ENCODE data around the gene CHRNA4. TPM values are rescaled to one million over a fixed set of nuclear protein-coding genes. Genes with fewer than 3 reads are reported as not detected.
"Not testable (repeated sequence)": the region's sequence is repeated elsewhere in the genome, so short reads cannot be mapped to it uniquely, and the experiment has no call there.

The CHRNA4 gene
- polyA plus RNA-seq, 1 donor (not counting 4 experiments of a cell fraction or from before 2014, with no cell fraction given) = not detected

- H3K9me1 ChIP-seq (ENCODE audit: control insufficient read depth, extremely low read depth, insufficient read depth, low read length) = no peaks in the 10 kb centered on the region
- no peak for DNase-seq (ENCODE audit: low read depth, low spot score)
- H3K9me3 ChIP-seq (ENCODE audit: control insufficient read depth, low read depth, low read length) = peaks cover 3% of the 10 kb centered on the region
- no peaks in the 10 kb centered on the region for H3K79me2 ChIP-seq (ENCODE audit: control insufficient read depth, insufficient read depth, low read length)
- dilution Hi-C loops (cut with MboI; ENCODE audit: extremely low pct_ligation_motif_present, low sequenced_read_pairs) = no loop called here
- no peak overlapping the region for H3K4me2 ChIP-seq (ENCODE audit: control insufficient read depth, extremely low read depth, insufficient read depth, low read depth, low read length)
- no peaks in the 10 kb centered on the region for H3K4me1 ChIP-seq (ENCODE audit: control insufficient read depth, extremely low read depth, insufficient read depth, low read length)
- H3K9ac ChIP-seq (ENCODE audit: control insufficient read depth, extremely low read depth, insufficient read depth, low read length) = no peak overlapping the region
- no peaks in the 10 kb centered on the region for H3K36me3 ChIP-seq (ENCODE audit: control insufficient read depth in 2 of 2, extremely low read depth in 1 of 2, insufficient read depth in 2 of 2, low read length in 2 of 2)
- no peak overlapping the region for H3K4me3 ChIP-seq (ENCODE audit: control insufficient read depth in 2 of 3, extremely low read depth in 1 of 3, insufficient read depth in 2 of 3, low read depth in 1 of 3, low read length in 3 of 3)
- no peak overlapping the region for H2AFZ ChIP-seq (ENCODE audit: control insufficient read depth, low read length)
- no peak overlapping the region for H3K27ac ChIP-seq (ENCODE audit: control insufficient read depth, insufficient read depth, low read length)
- H4K20me1 ChIP-seq (ENCODE audit: control insufficient read depth, extremely low read depth, insufficient read depth, low read length) = no peaks in the 10 kb centered on the region
- peaks cover 22% of the 10 kb centered on the region for H3K27me3 ChIP-seq (ENCODE audit: control insufficient read depth, extremely low read depth, insufficient read depth, low read length)
- TF ChIP-seq CTCF (optimal IDR thresholded peaks at IDR 0.05 in 1 of 3, IDR thresholded peaks at IDR 0.05 in 1 of 3, conservative IDR thresholded peaks at IDR 0.05 in 1 of 3; ENCODE audit: extremely low read depth in 1 of 3, insufficient read depth in 2 of 3, low read length in 3 of 3) (peak; percentile 76 to 98 (median 81)), EZH2 (IDR thresholded peaks at IDR 0.05; ENCODE audit: low read length) (no peak)
- no peak for FAIRE-seq
Observed at GRCh38 chr20:63381781-63382431, 20.8 kb upstream of the CHRNA4 start.

GRCh38 chr20:63380346-63380870, 19.3 kb upstream of the CHRNA4 start:
- no peaks in the 10 kb centered on the region for H3K4me1 ChIP-seq (ENCODE audit: control insufficient read depth, extremely low read depth, insufficient read depth, low read length)
- dilution Hi-C loops (cut with MboI; ENCODE audit: extremely low pct_ligation_motif_present, low sequenced_read_pairs) = no loop called here
- FAIRE-seq = no peak

GRCh38 chr20:63379872-63380271, 18.7 kb upstream of the CHRNA4 start:
- H4K20me1 ChIP-seq (ENCODE audit: control insufficient read depth, extremely low read depth, insufficient read depth, low read length); H3K9me1 ChIP-seq (ENCODE audit: control insufficient read depth, extremely low read depth, insufficient read depth, low read length); H3K9me3 ChIP-seq (ENCODE audit: control insufficient read depth, low read depth, low read length); H3K4me3 ChIP-seq (ENCODE audit: control insufficient read depth in 2 of 3, extremely low read depth in 1 of 3, insufficient read depth in 2 of 3, low read depth in 1 of 3, low read length in 3 of 3); H3K9ac ChIP-seq (ENCODE audit: control insufficient read depth, extremely low read depth, insufficient read depth, low read length); H3K27ac ChIP-seq (ENCODE audit: control insufficient read depth, insufficient read depth, low read length); H3K36me3 ChIP-seq (ENCODE audit: control insufficient read depth in 2 of 2, extremely low read depth in 1 of 2, insufficient read depth in 2 of 2, low read length in 2 of 2); H3K4me2 ChIP-seq (ENCODE audit: control insufficient read depth, extremely low read depth, insufficient read depth, low read depth, low read length); H3K79me2 ChIP-seq (ENCODE audit: control insufficient read depth, insufficient read depth, low read length); dilution Hi-C loops (cut with MboI; ENCODE audit: extremely low pct_ligation_motif_present, low sequenced_read_pairs); H2AFZ ChIP-seq (ENCODE audit: control insufficient read depth, low read length); H3K4me1 ChIP-seq (ENCODE audit: control insufficient read depth, extremely low read depth, insufficient read depth, low read length); FAIRE-seq; DNase-seq (ENCODE audit: low read depth, low spot score): not testable (repeated sequence)
- peaks cover 30% of the 10 kb centered on the region for H3K27me3 ChIP-seq (ENCODE audit: control insufficient read depth, extremely low read depth, insufficient read depth, low read length)

More at GRCh38 chr20:63380346-63380870, 19.3 kb upstream of the CHRNA4 start:
- Histone ChIP-seq H3K4me3 (ENCODE audit: control insufficient read depth in 2 of 3, extremely low read depth in 1 of 3, insufficient read depth in 2 of 3, low read depth in 1 of 3, low read length in 3 of 3) (no peak overlapping the region), H3K27ac (ENCODE audit: control insufficient read depth, insufficient read depth, low read length) (no peak overlapping the region), H3K9ac (ENCODE audit: control insufficient read depth, extremely low read depth, insufficient read depth, low read length) (no peak overlapping the region), H4K20me1 (ENCODE audit: control insufficient read depth, extremely low read depth, insufficient read depth, low read length) (no peaks in the 10 kb centered on the region), H3K27me3 (ENCODE audit: control insufficient read depth, extremely low read depth, insufficient read depth, low read length) (peaks cover 30% of the 10 kb centered on the region), H3K4me2 (ENCODE audit: control insufficient read depth, extremely low read depth, insufficient read depth, low read depth, low read length) (no peak overlapping the region), H2AFZ (ENCODE audit: control insufficient read depth, low read length) (no peak overlapping the region), H3K9me1 (ENCODE audit: control insufficient read depth, extremely low read depth, insufficient read depth, low read length) (no peaks in the 10 kb centered on the region), H3K36me3 (ENCODE audit: control insufficient read depth in 2 of 2, extremely low read depth in 1 of 2, insufficient read depth in 2 of 2, low read length in 2 of 2) (no peaks in the 10 kb centered on the region), H3K9me3 (ENCODE audit: control insufficient read depth, low read depth, low read length) (no peaks in the 10 kb centered on the region), H3K79me2 (ENCODE audit: control insufficient read depth, insufficient read depth, low read length) (no peaks in the 10 kb centered on the region)
- no peak for DNase-seq (ENCODE audit: low read depth, low spot score)
- no peak for TF ChIP-seq EZH2 (IDR thresholded peaks at IDR 0.05; ENCODE audit: low read length)
- TF ChIP-seq CTCF (optimal IDR thresholded peaks at IDR 0.05 in 1 of 3, IDR thresholded peaks at IDR 0.05 in 1 of 3, conservative IDR thresholded peaks at IDR 0.05 in 1 of 3; ENCODE audit: extremely low read depth in 1 of 3, insufficient read depth in 2 of 3, low read length in 3 of 3) = no peak
